GM19324 (cell line): ENCODE data around the gene RDH8.
"Not testable (repeated sequence)": the region's sequence is repeated elsewhere in the genome, so short reads cannot be mapped to it uniquely, and the experiment has no call there.

Experiments used
- ATAC-seq: cut with Tn5 transposase; IDR thresholded peaks from one replicate; pipeline ENCODE4 v1.9.1; 2021; ENCODE audit warnings: mild to moderate bottlenecking, moderate library complexity; ENCODE audit not compliant: unreplicated experiment, low FRiP score

Gene RDH8

GRCh38 chr19:10005632-10006334 is 7.5 kb upstream of the RDH8 start:
- ATAC-seq = no peak

DNA sequence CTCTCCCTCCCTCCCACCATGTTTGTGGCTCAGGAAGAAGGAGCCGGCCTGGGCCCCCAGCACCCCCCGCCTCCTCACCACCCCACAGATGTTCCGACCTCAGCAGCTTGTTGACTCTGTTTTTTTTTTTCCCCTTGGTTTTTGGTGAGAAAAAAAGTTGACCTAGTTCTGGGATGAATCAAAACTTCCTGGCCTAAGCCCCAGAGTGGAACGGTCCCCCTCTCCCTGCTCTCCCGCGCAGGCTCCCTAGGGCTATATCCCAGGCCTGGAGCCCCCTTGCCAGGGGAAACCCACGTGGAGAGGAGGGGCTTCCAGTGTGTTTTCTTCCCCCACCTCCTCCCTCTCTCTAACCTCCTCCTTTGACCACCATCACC is 7.0 kb upstream of the RDH8 start:
- no peak for ATAC-seq

GRCh38 chr19:10006752-10007323 is 6.4 kb upstream of the RDH8 start:
- no peak for ATAC-seq

GRCh38 chr19:10007371-10008183 is 5.7 kb upstream of the RDH8 start:
- ATAC-seq = no peak

GRCh38 chr19:10008184-10008765 is 5.0 kb upstream of the RDH8 start:
- no peak for ATAC-seq

DNA sequence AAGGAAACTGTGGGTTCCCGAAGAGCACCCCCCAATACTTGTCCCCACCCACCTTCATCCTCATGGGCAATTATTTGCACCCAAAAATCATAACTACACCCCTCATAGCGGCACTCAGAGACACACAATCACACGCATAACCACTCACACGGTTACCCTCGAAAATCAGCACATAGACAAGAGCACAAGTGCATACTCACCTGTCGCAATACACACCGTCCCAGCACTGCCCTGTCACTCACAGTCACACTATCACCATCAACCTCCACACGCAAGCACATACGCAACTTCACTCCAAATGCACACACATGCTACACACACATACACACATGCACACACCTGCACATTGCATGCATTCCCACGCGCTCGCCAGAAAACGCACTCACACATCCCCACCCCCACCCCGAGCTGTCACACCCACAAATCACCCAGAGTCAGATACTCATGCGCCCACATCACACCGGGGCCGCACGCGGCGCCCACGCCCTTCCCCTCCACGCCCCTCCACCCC is 3.5 kb upstream of the RDH8 start:
- ATAC-seq = no peak

- no peak for ATAC-seq
Observed at GRCh38 chr19:10010247-10010691, 3.0 kb upstream of the RDH8 start, which contains the start of gene COL5A3. COL5A3 (minus strand) TSS chr19:10010504; CDS start chr19:10010385, 119 bp downstream.

GRCh38 chr19:10010939-10011338 is 2.3 kb upstream of the RDH8 start:
- ATAC-seq = no peak

GRCh38 chr19:10011974-10012373 is 1.3 kb upstream of the RDH8 start:
- ATAC-seq = no peak

DNA sequence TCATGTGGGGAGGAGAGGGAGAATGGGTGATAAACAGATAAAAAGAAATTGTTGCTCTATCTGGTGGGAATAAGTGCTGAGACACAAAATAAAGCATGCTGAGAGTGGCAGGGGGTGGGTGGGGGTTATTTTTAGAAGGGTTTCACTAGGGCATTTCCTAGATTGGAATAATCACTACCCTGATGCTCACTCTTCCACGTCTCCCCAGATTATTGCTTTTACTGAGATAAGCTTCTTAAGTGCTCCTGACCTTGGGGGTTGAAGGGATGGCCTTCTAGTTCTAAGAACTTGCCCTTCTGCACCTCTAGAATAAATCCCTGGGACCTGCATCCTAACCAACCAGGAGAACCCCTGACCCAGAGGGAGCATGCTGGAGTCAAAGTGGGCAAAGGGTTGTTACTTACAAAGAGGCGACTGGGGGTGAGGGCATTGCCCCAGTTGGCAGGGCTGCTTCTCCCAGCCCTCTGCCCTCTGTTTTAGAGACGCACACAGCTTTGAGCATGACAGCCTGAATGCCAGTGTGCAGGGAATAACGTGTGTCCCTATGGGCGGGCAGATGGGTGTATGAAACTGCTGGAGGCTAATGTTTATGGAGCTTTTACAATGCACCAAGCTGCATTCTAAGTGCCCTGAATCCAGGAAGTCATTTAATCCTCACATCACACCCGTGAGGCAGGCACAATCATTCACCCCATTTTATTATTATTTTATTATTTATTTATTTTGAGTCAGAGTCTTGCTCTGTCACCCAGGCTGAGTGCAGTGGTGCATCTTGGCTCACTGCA is 743 bp downstream of the RDH8 start:
- ATAC-seq = no peak

- ATAC-seq = no peak
Observed at GRCh38 chr19:10018263-10018662, 5.0 kb downstream of the RDH8 start.

DNA sequence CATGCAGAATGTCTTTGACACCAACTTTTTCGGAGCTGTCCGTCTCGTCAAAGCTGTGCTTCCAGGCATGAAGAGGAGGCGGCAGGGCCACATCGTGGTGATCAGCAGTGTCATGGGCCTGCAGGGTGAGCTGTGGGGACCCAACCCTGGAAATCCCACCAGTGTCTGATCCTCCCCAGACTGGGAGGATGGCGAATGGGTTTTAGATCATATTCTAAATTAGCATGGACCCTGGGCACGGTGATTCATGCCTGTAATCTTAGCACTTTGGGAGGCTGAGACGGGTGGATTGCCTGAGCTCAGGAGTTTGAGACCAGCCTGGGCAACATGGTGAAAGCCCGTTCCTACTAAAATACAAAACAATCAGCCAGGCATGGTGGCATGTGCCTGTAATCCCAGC is 5.5 kb downstream of the RDH8 start:
- ATAC-seq = no peak

- no peak for ATAC-seq
Observed at GRCh38 chr19:10019246-10019645, 6.0 kb downstream of the RDH8 start.

DNA sequence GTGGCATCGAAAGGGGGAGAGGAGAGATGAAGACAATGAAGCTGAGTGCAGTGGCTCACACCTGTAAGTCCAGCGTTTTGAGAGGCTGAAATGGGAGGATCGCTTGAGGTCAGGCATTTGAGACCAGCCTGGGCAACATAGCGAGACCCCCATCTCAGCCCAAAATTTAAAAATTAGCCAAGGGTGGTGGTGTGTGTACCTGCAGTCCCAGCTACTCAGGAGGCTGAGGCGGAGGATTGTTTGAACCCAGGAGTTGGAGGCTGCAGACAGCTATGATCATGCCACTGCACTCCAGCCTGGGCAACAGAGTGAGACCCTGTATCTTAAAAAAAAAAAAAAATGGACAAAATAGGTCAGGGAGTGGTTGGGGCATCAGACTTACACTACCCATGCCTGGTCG is 7.6 kb downstream of the RDH8 start:
- no peak for ATAC-seq

- ATAC-seq = no peak
Observed at GRCh38 chr19:10021446-10021845, 8.2 kb downstream of the RDH8 start.

- ATAC-seq = no peak
Observed at GRCh38 chr19:10021863-10022262, 8.6 kb downstream of the RDH8 start.

GRCh38 chr19:10023096-10023495 is 9.8 kb downstream of the RDH8 start:
- ATAC-seq = not testable (repeated sequence)

DNA sequence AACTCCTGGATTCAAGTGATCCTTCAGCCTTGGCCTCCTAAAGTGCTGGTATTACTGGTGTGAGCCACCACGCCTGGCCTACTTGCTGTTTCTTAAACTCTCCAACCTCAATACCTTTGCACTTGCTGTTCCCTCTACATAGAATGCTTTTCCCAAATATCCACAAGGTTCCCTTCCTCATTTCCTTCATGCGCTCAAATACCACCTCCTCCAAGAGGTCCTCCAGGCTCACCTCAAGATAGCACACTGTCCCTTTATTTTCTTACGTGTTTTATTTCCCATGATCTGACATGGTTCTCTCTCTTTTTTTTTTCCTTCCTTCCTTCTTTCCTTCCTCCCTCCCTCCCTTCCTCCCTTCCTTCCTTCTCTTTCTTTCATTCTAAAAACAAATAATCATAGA is 13.5 kb downstream of the RDH8 start:
- ATAC-seq = no peak

DNA sequence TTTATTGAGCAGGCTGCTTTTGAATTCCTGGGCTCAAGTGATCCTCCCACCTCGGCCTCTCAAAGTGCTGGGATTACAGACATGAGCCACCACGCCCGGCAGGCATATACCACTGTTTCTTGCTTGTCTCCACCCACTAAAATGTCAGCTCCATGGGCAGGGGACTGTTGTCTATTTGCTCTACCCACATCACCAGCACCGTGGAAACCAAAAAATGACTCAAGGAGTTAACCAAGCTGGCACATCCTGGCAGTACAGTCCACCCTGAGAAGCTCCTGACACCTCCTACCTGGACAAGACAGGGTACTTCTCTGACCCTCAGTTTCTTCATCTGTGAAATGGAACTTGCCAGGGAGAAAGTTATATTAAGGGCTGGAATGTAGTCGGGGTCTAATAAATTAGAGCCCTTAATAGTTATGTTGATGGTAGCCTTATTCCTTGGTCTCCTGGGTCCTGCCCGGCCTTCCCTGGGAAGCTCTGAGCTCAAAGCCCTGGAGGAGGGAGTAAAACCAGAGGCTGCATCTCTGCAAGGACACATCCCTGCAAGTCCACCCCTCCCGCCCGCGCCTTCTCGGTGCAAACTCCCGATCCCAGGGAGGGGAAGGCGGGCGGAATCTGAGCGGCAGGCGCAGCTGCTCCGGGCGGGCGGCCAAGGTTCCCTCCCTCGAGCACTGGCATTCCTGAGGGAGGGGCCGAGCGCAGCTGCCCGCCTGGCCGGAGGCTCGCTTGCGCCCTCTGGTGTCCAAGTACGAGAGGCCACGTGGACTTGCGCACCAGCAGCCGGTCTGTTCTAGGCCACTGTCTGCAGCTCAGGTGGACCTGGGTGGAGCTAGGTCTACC is 14.1 kb downstream of the RDH8 start:
- ATAC-seq = no peak
